Middle frontal gyrus (tissue), 1 donor: ENCODE data around the gene CCDC106.

Experiments
- DNase-seq: peaks from one replicate; pipeline ENCODE4 v3.0.0-alpha.2; 2015; ENCODE audit warnings: low spot score; ENCODE audit errors: extremely low spot score

Gene CCDC106

DNA sequence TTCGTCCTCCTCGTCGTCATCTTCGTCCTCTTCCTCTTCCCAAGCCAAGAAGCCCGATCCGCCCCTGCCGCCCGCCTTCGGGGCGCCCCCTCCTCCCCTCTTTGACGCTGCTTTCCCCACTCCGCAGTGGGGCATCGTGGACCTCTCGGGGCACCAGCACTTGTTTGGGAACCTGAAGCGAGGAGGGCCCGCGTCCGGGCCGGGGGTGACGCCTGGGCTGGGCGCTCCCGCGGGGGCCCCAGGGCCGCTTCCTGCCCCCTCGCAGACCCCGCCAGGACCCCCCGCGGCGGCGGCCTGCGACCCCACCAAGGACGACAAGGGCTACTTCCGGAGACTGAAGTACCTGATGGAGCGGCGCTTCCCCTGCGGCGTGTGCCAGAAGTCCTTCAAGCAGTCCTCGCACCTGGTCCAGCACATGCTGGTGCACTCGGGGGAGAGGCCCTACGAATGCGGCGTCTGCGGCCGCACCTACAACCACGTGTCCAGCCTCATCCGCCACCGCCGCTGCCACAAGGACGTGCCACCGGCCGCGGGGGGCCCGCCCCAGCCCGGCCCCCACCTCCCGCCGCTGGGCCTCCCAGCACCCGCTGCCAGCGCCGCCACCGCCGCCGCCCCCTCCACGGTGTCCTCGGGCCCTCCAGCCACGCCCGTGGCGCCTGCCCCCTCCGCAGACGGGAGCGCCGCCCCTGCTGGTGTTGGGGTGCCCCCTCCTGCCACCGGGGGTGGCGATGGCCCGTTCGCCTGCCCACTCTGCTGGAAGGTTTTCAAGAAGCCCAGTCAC, 33.9 kb upstream of the CCDC106 start:
- DNase-seq = no peak

DNA sequence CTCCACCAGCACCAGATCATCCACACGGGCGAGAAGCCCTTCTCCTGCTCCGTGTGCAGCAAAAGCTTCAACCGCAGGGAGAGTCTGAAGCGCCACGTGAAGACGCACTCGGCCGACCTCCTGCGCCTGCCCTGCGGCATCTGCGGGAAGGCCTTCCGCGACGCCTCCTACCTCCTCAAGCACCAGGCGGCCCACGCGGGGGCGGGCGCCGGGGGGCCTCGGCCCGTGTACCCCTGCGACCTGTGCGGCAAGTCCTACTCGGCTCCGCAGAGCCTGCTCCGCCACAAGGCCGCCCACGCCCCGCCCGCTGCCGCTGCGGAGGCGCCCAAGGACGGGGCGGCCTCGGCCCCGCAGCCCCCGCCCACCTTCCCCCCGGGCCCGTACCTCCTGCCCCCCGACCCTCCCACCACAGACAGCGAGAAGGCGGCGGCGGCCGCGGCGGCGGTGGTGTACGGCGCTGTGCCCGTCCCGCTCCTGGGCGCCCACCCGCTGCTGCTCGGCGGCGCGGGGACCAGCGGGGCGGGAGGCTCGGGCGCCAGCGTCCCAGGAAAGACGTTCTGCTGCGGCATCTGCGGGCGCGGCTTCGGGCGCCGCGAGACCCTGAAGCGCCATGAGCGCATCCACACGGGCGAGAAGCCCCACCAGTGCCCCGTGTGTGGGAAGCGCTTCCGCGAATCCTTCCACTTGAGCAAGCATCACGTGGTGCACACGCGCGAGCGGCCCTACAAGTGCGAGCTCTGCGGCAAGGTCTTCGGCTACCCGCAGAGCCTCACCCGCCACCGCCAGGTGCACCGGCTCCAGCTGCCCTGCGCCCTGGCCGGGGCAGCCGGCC, 33.1 kb upstream of the CCDC106 start:
- no peak for DNase-seq

- no peak for DNase-seq
These were observed 32.2 kb upstream of the CCDC106 start for GRCh38 chr19:55615543-55616394.

DNA sequence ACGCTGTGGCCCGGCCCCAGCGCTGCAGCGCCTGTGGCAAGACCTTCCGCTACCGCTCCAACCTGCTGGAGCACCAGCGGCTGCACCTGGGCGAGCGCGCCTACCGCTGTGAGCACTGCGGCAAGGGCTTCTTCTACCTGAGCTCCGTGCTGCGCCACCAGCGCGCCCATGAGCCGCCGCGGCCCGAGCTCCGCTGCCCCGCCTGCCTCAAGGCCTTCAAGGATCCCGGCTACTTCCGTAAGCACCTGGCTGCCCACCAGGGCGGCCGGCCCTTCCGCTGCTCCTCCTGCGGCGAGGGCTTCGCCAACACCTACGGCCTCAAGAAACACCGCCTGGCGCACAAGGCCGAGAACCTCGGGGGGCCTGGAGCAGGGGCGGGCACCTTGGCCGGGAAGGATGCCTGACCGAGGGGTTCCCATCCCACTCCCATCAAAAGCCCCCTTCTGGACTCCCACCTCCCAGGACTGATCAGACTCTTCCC, 31.6 kb upstream of the CCDC106 start:
- DNase-seq = no peak

DNA sequence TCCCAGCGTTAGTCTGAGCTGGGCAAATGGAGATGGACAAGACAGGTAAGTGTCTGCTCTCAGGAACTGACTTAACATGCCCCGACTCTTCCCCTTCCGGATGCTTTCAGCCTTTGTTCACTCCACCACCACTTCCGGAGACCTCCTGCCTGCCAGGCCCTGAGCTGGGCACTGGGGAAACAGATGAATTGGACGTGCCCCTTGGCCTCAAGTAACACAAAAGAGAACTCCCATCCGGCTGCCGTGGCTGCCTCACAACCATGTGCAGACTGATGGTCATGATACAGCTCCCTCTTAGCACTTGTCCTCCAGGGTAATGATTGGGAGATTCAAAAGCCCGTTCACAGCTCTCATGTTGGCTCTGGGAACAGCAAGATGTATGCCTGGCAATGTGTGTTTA, 30.6 kb upstream of the CCDC106 start:
- no peak for DNase-seq

GRCh38 chr19:55618426-55618825, 29.6 kb upstream of the CCDC106 start:
- DNase-seq = no peak

DNA sequence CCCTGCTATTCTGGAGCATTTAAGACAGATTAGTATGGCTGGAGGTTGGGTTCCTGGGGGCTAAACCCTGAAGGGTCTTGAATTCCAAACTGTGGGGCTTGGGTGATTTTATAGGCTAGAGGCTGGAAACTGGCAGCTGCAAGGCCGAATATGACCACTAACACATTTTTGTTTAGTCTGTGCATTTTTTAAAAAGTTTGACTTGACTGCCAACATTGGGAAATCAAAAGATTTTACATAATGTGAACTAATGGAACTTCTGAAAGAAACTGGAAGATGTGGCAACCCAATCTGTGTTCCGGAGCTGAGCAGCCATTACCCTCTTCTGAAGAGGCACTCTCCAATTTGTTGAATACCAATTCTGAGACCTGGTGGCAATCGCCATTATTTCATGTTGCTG, 28.7 kb upstream of the CCDC106 start:
- DNase-seq = no peak

GRCh38 chr19:55620410-55621204, 27.4 kb upstream of the CCDC106 start:
- DNase-seq = no peak

GRCh38 chr19:55621205-55621672, 26.8 kb upstream of the CCDC106 start:
- DNase-seq = no peak

GRCh38 chr19:55621673-55622231, 26.3 kb upstream of the CCDC106 start:
- DNase-seq = no peak

DNA sequence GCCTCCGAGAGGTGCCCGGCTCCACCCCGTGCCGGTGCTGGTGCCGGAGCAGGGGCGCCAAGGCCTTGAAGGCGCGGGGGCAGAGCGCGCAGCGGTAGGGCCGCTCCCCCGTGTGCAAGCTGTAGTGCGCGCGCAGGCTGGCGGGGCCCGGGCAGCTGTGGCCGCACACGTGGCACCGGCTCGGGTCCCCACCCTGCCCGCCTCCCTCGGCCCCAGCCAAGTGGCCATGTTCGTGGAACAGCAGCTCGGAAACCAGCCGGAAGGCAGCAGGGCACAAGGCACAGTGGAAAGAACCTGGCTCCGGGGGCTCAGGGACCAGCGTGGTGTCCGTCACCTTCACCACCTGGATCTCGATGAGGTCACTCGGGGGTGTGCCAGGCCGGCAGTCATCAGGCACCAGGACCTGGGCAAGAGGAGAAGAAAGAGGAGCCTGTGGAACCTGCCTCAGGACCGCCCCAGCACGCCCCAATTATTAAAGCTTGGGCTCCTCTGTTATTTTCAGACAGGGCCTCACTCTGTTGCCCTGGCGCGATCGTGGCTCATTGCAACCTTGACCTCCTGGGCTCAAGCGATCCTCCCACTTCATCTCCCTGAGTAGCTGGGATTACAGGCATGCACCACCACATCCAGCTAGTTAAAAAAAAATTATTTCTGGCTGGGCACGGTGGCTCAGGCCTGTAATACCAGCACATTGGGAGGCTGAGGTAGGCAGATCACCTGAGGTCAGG, 25.6 kb upstream of the CCDC106 start:
- no peak for DNase-seq

DNA sequence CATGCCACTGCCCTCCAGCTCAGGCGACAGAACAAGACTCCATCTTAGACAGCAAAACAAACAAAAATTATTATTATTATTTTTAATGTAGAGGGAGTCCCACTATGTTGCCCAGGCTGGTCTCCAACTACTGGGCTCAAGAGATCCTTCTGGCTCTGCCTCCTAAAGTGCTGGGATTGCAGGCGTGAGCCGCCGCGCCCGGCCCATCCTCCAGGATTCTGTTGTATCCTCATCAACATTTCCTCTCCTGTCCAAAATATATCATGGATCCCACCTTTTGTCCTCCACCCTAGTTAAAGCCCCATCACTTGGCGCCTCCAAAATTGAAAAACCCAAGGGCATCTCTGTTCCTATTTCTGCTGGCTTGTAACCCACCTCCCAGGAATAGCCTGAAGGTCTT, 24.9 kb upstream of the CCDC106 start:
- DNase-seq = no peak

DNA sequence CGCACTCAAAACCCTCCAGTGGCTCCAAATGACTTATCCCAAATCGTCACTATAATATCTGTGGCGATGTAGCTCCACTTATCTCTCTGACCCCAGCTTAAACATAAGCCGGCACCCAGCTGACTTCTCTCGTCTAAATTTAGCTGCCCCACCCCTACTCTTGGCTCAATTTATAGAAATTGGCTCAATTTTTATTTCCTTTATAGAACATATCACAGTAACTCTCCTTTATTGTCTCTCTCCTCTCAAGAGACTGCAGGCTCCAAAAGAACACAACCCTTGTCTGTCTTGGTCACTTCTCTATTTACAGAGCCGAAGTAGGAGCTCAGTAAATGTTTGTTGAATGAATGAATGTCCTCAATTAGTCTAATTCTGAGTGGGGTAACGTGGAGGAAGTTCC, 24.5 kb upstream of the CCDC106 start:
- DNase-seq = no peak

DNA sequence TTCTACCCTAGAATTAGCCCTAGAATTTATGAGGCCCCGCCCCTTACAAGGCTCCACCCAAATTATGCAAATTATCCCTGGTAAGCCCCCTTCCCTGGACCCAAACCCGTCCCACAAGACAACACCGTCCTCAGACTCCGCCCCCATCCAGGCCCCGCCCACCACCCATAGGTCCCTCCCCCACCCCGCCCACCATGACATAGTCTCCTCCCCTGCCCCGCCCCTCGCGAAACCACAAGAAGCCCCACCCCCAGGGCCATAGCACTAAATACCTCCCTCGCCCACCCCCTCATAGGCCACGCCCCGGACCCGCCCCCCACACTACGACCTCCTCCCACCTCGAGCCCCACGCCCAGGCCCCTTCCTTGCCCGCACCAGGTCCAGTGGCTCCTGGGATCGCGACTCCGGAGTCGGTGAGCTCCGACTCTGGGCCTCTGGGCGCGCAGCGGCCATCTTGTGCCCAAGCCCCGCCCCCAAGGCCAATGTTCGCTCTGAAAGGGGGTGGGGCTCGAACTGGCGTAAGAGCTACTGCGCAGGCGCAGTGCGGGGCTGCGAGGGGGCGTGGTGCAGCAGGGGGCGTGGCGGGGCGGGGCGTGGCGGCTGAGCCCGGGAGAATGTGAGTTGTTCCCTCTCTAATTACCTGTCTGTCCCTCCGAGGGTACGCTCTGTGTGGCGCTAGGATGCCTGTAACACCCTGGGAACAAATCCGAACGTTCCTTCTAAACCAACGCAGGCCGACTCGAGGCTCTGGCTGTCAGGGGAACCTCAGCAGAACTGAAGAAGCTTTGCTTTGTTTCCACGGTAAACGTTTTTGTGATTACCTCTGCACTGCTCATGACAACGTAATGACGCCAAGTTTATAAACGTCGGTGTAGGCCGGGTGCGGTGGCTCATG, 23.7 kb upstream of the CCDC106 start, which contains the start of gene ZNF784:
Gene ZNF784 (minus strand): TSS at position 458 of the 895 bp plus-strand sequence. CDS start 5 bp downstream, at position 453.
- DNase-seq = peak; percentile 79

DNA sequence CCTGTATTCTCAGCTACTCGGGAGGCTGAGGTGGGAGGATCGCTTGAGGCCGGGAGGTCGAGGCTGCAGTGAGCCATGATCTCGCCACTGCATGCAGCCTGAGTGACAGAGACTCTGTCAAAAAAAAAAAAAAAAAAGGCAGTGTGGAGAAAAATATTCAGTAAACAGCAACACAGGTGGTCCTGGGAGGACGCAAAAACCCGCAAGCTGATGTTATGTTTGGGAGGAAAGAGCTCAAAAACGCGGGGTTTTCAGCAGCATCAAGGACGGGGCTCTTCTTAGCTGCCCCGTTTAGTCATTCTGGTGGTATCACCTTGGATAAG, 23.0 kb upstream of the CCDC106 start:
- DNase-seq = no peak

- no peak for DNase-seq
These were observed 21.7 kb upstream of the CCDC106 start for GRCh38 chr19:55626350-55626749.

DNA sequence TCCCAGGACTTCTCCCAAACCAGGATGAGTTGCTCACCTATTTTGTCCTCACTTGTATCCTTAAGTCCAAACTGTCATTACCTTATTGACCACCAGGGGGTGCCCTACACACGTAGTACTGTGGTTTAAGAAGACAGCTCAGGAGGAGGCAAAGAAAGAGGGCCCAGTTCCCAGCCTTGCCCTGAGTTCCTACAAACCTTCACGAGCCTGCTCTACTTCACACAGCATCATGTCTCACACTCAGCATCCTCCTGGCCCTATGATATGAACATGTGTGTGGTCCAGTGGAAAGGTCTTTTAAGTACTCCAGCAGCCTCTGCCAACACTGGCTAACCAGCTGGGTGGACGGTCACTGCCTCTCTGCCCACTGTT, 15.6 kb upstream of the CCDC106 start:
- DNase-seq = peak; percentile 78

DNA sequence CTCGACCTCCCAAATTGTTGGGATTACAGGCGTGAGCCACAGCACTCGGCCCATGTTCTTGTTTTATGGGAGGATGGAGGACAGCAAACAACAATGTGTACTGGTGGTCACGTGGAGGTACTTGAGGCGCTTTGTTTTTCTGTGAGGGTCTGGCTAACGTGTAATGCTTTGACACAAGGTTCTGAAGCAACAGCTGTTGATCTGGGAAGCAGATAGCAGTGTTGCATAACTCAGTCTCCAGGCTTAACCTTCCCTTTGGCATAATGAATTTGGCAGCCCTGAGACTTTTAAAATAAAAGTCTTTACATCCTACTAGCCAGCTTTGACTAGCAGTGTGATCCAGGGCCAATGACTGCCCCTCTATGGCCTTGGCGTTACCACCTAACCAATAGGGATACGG, 14.2 kb upstream of the CCDC106 start:
- DNase-seq = no peak

GRCh38 chr19:55635334-55635717, 12.7 kb upstream of the CCDC106 start:
- DNase-seq = no peak
